Fibroblast of skin of right biceps (primary cell): ENCODE data around the gene AHCY.
A peak's percentile ranks its signal among the peaks of the same experiment; 100 is the strongest.
"Not testable (repeated sequence)": the region's sequence is repeated elsewhere in the genome, so short reads cannot be mapped to it uniquely, and the experiment has no call there.

ENCODE experiments used
- DNase-seq: peaks from one replicate; pipeline ENCODE4 v3.0.0-alpha.2; 2013

Gene AHCY

DNA sequence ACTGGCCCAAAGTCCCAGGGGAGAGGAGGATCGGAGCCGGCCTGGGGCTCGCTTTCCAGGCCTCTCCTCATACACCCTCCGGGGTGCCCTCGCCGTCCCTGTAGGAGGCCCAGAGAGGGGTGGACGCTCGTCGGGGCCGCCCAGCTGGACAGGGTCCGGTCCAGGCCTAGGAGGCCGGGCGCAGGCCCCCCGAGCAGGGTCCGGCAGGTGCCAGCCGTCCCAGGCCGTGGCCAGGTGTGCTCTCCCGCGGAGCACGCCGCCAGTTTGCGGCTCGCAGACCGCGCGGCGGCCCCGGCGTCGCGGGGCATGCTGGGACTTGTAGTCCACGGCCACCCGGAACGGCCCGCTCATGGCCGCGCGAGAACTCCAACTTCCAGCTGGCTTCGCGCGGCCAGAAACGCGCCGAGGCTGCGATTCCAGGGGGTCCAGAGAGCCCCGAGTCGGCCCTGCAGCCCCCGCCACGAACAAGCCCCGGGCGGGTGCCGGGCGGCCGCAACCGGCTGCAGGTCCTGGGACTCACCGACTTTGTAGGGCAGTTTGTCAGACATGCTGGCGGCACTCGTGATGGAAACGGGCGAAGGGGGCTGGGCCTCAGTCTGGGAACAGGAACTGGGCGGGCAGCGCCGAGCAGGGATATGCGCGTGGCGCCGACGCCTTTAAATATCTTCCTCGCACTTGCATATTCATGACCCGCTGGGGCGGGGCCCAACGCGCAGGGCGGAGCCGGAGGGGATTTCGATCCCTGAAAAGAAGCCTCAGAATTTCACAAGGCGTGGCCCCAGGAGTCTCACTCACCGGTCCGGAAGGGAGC lies at the start of gene AHCY:
AHCY (minus strand) TSS at position 633 of the 811 bp plus-strand sequence; CDS start at position 548, 85 bp downstream.
- peak; percentile 97 for DNase-seq

DNA sequence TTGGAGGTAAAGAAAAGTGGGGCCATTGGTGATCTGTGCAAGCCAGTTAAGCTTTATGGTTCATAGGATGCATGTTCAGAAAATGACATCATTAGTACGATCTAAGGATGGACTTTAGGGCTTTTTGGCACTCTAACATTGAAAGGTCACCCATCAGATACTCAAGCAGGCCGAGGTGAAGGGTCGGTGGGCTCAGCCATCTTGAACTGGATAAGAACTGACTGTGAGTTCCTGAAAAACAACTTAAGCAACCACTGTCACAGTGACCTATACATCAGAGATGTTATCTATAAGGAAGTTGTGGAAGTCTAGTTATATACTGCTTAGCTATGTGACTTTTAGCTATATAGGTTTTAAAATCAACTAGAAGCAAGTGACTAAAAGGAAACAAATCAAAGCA lies 46.9 kb upstream of the AHCY start:
- no peak for DNase-seq

DNA sequence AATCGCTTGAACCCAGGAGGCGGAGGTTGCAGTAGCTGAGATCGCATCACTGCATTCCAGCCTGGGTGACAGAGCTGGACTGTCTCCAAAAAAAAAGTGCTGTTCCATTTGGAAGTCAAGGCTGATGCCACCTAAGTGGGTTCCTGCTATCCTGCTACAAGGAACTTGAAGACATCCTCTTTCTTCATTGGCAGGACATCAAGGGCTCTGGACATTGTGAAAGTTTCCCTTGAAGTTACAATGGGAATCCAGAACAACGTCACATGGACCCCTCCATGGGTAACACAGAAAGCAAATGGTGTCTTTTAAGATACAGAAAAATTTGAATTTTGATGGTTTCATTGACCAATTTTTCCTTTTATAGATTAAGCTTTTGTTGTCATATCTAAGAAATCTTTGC lies 44.4 kb upstream of the AHCY start:
- no peak for DNase-seq

DNA sequence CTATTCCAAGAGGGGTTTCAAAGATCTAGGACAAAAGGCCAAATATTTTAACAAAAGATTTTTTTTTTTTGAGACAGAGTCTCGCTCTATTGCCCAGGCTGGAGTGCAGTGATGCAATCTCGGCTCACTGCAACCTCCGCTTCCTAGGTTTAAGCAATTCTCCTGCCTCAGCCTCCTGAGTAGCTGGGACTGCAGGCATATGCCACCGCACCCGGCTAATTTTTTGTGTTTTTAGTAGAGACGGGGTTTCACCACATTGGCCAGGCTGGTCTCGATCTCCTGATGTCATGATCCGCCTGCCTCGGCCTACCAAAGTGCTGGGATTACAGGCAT lies 43.3 kb upstream of the AHCY start:
- DNase-seq, result not testable (repeated sequence)

DNA sequence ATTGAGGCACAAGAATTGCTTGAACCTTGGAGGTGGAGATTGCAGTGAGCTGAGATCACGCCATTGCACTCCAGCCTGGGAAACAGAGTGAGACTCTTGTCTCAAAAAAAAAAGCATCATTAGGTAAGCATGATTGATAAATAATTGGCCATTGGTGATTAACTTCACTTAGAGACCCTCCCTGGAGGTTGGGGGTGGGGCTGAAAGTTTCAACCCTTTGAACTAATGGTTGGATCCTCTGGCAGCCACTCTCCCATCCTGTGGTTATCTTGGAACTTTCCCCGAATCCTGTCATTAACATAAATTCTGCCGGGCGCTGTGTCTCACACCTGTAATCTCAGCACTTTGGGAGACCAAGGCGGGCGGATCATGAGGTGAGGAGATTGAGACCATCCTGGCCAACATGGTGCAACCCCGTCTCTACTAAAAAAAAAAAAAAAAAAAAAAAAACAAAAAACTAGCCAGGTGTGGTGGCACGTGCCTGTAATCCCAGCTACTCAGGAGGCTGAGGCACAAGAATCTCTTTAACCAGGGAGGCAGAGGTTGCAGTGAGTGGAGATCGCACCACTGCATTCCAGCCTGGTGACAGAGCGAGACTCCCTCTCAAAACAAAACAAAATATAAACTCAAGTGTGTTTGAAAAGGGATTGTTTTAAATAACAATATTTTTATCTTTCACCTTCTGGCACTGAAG lies 42.8 kb upstream of the AHCY start:
- DNase-seq, result not testable (repeated sequence)

DNA sequence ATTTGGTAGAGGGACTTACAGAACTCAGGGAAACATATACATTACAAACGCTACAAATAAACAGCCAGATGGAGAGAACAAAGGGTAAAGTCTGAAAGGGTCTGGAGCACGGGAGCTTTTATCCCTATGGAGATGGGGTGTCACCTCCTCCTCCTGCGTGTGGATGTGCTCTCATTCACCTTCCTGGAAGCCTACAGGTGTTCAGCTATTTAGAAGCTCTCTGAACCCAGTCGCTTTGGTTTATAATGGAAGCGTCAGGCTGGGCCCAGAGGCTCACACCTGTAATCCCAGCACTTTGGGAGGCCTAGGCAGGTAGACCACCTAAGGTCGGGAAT lies 42.2 kb upstream of the AHCY start:
- no peak for DNase-seq

DNA sequence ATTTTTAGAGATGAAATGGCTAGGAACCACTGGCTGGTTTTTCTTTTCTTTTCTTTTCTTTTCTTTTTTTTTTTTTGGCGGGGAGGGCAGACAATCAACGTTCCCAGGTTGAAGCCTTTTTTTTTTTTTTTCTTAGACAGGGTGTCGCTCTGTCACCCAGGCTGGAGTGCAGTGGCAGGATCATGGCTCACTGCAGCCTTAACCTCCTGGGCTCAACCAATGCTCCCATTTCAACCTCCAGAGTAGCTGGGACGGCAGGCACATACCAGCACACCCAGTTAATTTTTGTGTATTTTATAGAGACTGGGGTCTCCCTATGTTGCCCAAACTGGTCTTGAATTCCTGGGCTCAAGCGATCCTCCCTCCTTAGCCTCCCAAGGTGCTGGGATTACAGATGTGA lies 41.1 kb upstream of the AHCY start:
- DNase-seq, result no peak

DNA sequence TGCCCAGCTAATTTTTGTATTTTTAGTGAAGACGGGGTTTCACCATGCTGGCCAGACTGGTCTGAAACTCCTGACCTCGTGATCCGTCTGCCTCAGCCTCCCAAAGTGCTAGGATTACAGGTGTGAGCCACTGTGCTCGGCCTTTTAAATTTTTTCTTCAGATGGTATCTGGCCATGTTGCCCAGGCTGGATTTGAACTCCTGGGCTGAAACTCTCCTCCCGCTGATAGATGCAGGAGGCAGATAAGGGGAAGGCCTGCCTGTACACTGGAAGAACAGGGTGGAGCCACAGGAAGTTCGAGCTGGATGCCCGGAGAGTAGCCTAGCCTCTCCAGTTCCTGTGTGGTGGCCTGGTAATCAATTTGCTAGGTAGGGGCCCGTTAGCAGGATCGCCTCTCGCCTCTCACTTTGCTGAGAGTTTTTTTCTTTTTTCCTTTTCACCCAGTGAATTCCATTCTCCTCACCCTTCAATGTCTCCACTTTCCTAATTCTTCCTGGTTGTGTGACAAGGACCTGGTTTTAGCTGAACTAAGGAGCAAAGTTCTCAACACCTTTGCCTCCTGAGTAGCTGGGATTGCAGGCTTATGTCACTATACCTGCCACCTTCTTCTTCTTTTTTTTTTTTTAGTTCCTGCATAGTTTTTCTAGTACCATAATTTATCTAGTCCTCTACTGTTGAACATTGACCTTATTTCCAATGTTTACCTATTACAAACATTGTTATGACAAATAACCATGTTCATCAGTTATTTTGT lies 40.5 kb upstream of the AHCY start:
- no peak for DNase-seq

DNA sequence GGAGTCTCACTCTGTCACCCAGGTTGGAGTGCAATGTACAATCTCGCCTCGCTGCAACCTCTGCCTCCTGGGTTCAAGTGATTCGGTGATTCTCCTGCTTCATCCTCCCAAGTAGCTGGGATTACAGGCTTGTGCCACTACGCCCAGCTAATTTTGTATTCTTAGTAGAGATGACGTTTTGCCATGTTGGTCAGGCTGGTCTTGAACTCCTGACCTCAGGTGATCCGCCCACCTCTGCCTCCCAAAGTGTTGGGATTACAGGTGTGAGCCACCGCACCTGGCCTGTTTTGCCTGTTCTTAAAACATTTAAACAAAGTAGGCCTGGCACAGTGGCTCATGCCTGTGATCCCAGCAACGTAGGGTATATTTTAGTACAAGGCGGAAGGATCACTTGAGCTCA lies 38.0 kb upstream of the AHCY start:
- not testable (repeated sequence) for DNase-seq

DNA sequence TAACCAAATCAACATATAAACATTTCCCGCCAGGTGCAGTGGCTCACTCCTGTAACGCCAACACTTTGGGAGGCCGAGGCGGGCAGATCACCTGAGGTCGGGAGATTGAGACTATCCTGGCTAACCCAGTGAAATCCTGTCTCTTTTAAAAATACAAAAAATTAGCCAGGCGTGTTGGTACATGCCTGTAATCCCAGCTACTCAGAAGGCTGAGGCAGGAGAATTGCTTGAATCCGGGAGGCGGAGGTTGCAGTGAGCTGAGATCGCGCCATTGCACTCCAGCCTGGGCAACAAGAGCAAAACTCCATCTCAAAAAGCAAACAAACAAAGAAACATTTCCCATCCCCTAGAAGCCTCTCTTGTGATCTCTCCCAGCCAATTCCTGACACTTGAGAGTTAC lies 37.6 kb upstream of the AHCY start:
- not testable (repeated sequence) for DNase-seq

DNA sequence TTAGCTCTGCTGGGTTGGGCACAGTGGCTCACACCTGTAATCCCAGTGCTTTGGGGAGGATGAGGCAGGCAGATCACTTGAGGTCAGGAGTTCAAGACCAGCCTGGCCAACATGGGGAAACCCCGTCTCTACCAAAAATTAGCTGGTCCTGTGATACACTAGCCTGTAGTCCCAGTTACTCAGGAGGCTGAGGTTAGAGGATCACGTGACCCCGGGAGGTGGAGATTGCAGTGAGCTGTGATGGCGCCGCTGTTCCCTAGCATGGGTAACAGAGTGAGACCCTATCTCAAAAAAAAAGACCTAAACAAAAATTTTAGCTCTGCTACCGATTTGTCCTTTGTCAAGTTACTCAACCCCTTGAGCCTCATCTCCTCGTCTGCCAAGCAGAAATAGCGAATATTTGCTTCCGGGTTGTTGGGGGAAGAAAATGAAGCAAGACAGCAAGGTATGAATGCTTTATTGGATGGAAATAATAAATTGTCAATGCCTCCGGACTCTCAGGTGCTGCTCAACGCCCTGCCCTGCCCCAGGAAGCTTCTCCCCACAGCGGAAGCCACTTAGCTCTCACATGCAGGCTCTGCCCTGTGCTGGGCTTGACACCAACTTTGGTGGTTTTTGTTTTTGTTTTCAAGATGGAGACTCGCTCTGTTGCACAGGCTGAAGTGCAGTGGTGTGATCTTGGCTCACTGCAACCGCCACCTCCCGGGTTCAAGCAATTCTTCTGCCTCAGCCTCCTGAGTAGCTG lies 35.0 kb upstream of the AHCY start:
- DNase-seq, result no peak

DNA sequence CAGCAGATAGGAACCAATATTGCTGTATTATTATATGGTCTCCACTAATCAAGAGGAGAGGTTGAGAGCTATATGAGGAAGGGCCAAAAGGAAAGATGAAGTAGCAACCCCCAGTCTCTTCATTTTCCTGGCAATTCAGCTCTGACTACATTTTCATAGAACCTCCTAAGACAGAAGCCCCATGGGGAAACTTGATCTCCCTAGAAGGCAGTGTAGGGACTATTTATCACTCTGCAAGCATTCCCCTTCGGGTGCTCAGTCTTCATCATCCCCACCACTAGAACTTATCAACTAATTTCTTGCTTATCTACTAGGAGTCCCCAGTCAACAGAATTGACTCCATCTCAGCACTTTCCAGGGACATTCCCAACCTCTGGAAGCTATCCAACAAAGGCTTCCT lies 34.4 kb upstream of the AHCY start:
- DNase-seq, result no peak

DNA sequence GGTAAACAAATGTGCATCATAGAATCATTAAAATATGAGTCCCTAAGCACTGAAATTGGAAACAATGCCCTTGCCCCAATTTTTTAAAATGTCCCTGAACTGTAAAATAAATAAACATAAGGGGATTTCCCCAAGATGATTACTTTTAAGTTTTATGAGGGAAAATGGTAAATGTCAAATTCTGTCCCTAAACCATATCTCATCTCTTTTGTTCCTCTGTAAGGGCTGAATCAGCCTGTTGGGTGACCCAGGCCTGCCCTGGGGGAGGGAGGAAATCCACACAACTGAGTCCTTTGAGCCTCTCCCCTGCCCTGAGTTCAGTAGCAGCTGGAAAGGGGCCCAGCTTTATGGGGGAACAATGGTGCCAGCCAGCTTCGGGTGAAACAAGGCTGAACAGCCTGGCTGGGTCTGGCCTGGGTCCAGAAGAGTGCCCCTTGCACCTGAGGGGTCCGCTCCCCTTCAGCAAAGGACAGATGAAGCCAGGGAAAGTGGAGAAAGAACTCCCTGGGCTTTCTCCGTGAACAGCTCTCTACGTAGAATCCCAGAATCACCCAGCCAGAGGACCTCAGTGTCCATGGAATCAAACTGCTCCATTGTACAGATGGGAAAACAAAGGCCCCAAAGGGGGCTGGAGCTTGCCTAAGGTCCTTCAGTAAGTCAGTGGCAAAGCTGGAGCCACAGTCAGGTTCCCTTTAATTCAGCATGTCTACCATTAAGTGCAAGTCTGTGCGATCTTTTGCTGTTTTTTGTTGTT lies 31.7 kb upstream of the AHCY start:
- DNase-seq, result no peak

DNA sequence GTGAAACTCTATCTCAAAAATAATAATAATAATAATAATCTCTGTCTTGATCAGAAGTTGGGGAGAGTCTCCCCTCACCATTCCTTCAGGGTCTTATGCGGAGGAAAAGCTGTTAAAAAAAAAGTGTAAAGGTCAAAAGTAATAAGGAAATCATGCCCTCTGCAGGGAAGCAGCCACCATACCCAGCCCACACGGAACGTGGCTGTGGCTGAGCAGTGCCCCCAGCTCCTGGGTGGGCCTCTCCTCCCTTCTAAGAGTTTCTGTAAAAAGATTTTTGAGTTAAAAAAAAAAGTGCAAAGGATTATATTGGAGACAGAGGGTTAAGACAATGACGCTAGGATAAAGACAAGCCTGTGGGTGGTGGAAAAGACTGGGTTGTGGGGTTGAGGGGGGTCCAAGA lies 30.6 kb upstream of the AHCY start:
- no peak for DNase-seq

DNA sequence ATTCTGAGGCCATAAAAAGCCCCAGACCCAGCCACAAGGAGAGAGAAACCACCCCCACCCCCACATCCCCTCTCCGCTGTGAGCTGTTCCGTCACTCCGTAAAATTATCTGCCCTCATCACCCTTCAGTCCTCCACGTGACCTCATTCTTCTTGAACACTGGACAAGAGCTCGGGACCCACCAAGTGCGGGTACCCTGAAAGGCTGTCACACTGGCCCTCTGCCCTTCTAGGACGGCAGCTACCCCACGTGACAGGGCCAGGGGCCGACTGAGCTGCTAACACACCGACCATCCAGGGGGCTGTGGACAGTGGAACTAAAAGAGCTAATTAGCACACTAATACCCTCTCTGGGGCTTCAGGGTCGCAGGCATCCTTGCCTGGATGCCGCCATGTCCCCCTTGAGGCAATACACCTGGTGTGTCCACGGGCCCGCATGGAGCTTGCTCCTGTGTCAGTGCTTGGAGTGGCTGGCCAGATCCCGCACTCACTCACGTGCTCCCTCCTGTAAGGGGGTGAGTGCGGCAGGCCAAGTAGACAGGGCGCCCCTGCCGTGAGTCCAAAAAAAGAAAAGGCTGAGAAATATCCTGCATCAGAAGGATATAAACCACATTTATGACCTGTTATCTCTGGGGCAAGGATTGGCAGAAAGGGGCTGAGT lies 29.2 kb upstream of the AHCY start:
- no peak for DNase-seq

DNA sequence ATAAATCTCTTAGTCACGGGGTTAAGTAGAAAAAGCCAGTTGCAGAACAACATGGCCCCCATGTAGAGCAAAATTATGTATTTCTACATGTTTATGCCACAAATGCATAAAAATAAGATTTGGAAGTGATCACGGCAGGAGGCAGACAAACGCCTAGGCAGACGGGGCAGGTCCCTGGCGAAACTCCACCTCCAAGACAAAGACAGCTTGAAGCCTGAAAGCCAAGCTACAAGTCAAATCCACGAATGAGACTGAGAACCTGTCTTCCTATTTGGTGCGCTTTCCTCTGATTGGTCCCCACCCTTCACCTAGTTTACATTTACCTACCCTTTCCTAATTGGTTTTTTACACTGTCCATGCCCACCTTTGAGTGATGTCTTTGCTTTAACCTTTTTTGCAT lies 28.7 kb upstream of the AHCY start:
- DNase-seq, result no peak

DNA sequence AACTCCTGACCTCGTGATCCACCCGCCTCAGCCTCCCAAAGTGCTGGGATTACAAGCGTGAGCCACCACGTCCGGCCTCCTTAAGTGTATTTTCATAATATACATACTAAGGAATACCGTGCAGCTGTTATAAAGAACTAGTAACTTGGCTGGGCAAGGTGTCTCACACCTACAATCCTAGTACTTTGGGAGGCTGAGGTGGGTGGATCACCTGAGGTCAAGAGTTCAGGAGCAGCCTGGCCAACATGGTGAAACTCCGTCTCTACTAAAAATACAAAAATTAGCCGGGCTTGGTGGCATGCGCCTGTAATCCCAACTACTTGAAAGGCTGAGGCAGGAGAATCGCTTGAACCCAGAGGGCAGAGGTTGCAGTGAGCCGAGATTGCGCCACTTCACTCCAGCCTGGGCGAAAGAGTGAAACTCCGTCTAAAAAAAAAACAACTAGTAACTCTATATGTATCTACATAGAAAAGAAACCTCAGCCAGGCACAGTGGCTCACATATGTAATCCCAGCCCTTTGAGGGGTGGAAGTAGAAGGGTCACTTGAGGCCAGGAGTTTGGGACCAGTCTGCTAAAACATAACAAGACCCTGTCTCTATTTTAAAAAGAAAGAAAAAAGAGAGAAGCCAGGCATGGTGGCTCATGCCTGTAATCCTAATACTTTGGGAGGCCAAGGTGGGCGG lies 27.8 kb upstream of the AHCY start:
- not testable (repeated sequence) for DNase-seq

DNA sequence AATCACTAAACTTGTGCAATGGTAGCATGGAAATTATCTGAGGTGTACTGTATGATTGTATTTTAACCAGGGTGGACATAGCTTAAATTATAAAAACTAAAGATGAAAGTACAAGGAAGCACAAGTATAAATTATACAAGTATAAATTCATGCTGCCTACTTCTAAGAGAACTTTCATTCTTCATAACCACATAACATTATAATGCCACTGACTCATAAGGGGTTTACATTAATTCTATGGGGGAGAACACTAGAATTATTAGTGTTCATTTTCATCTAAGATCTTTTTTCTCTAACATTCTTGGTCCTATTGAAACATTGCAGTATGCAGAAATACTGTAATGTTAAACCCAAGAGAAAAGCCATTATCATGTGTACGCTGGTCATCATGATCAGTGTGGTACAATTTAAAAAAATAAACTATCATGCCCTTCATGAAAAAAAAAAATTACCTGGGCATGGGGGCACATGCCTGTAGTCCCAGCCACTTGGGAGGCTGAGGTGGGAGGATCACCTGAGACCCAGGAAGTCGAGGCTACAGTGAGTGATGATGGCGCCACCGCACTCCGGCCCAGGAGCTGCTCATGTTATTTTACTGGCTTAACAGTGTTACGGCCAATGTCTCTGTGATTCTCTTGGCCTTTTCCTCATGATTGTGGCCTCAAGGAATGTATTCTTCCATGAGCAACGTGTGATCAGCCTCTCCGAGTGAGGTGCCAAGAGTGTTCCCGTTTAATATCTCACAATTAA lies 25.9 kb upstream of the AHCY start:
- DNase-seq, result peak; percentile 41

DNA sequence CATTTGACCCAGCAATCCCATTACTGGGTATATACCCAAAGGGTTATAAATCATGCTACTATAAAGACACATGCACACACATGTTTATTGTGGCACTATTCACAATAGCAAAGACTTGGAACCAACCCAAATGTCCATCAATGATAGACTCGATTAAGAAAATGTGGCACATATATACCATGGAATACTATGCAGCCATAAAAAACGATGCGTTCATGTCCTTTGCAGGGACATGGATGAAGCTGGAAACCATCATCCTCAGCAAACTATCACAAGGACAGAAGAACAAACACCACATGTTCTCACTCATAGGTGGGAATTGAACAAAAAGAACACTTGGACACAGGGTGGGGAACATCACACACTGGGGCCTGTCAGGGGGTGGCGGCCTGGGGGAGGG lies 25.1 kb upstream of the AHCY start:
- DNase-seq, result not testable (repeated sequence)

DNA sequence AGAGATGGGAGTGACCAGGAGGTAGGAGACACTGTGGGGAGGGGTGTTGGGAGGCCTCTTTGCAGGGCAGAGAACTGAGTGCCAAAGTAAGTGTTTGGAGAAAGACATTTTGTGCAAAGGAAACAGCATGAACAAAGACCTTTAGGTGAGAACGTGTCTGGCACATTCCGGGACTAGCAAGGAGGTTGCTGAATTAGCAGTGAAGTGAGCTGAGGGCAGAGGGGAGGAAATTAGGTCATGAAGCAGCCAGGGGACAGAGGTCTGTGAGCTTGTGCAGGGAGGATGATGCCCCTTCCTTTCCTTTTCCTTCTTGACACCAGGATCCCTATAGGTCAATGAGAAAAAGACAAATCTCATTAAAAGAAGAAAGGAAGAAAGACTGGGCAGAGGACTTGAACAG lies 21.4 kb upstream of the AHCY start:
- DNase-seq, result no peak
